Bronchial epithelial cell (primary cell): ENCODE measurements around the gene NR1D1. TPM values are rescaled to one million over a fixed set of nuclear protein-coding genes. Genes with fewer than 3 reads are reported as not detected.
A peak's percentile ranks its signal among the peaks of the same experiment; 100 is the strongest.

ENCODE experiments used
- DNase-seq: peaks from one replicate; pipeline ENCODE4 v3.0.0-alpha.2; 2010; ENCODE audit warnings: low read depth
- FAIRE-seq: peaks from 2 replicates; lab custom pipeline; 2011; peaks lifted over from hg19 to GRCh38; lab: Jason Lieb, UNC
- H3K27me3 ChIP-seq: 2 replicates; pipeline ENCODE4 v1.5.1; 2011; ENCODE audit warnings: low read length; ENCODE audit not compliant: control insufficient read depth, insufficient read depth
- H3K36me3 ChIP-seq: 2 replicates; pipeline ENCODE4 v1.5.1; 2011; ENCODE audit warnings: low read length; ENCODE audit not compliant: control insufficient read depth, insufficient read depth
- H3K4me3 ChIP-seq: 2 replicates; pipeline ENCODE4 v1.5.1; 2011; ENCODE audit warnings: mild to moderate bottlenecking, low read depth, low read length, control low read depth
- CTCF ChIP-seq: IDR thresholded peaks from 2 replicates; pipeline ENCODE4 v1.5.1; 2011; ENCODE audit warnings: mild to moderate bottlenecking, moderate library complexity, low read length, control low read depth, inconsistent platforms; ENCODE audit not compliant: insufficient read depth, severe bottlenecking
- total RNA-seq: library from RNA; depleted of rRNA; stranded (reverse); fragments of >200 nt; gene quantifications from 2 replicates; pipeline ENCODE4 v1.2.1, GENCODE V29; 2014

Gene NR1D1
- total RNA-seq, 1 donor from 2014 or later, result 0.79 TPM

GRCh38 chr17:40122999-40123810 is 22.8 kb upstream of the NR1D1 start:
- DNase-seq, result no peak
- no peak for TF ChIP-seq CTCF
- FAIRE-seq, result no peak
- no peaks in the 10 kb centered on the region for H3K27me3 ChIP-seq
- peak overlapping the region; percentile 84 for H3K4me3 ChIP-seq
- peaks cover 9% of the 10 kb centered on the region for H3K36me3 ChIP-seq

DNA sequence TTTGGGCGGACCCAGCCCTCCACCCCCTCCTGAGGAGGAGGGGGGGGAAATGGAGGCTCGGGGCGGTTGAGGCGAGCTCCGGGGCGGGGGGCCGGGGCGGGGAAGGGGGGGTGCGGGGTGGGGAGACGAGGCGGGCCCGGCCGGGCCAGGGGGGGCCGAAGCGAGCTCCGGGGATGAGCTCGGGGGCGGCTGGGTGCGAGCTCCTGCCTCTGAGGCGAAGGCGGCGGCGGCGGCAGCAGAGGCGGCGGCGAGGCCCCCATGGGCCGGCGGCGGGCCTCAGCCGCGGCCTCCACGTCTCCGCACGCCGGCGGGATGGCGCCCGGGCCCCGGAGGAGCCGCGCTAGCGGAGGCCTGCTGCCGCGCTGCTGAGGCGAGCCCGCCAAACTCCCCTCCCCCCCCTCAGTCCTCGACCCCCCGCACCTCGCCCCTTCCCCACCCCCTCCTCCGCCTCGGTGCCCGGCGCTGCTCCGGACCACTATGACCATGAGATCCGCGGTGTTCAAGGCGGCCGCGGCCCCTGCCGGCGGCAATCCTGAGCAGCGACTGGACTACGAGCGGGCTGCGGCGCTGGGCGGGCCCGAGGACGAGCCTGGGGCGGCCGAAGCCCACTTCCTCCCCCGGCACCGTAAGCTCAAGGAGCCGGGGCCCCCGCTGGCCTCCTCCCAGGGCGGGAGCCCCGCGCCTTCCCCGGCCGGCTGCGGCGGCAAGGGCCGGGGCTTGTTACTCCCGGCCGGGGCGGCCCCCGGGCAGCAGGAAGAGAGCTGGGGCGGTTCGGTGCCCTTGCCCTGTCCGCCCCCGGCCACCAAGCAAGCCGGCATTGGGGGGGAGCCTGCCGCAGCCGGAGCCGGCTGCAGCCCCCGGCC is 22.0 kb upstream of the NR1D1 start:
- DNase-seq (no peak), FAIRE-seq (no peak)
- Histone ChIP-seq H3K36me3 (peaks cover 9% of the 10 kb centered on the region), H3K27me3 (no peaks in the 10 kb centered on the region), H3K4me3 (peak overlapping the region; percentile 84)
- peak; percentile 40 for TF ChIP-seq CTCF

- no peaks in the 10 kb centered on the region for H3K27me3 ChIP-seq
- H3K36me3 ChIP-seq, result peaks cover 6% of the 10 kb centered on the region
- peak within 1 kb of the TSS; percentile 84 for H3K4me3 ChIP-seq
- TF ChIP-seq CTCF, result no peak
- no peak for DNase-seq
- FAIRE-seq, result no peak
Measured at GRCh38 chr17:40121181-40122135, 21.1 kb upstream of the NR1D1 start, which contains the start of gene MSL1. MSL1 (plus strand) TSS chr17:40121971; CDS start chr17:40122613, 642 bp downstream.

DNA sequence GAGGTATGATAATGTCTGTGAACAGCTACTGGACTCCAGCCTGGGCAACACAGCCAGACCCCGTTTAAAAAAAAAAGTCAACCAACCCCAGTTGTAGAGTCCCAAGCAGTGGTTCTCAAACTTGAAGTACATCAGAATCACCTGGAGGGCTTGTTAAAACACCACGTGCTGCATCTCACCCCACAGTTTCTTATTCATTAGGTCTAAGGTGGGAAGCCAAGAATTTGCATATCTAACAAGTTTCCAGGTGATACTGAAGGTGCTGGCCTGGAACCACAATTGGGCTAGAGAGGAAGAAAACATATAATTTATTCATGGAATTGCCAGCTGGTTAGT is 14.7 kb upstream of the NR1D1 start:
- no peaks in the 10 kb centered on the region for H3K36me3 ChIP-seq
- no peaks in the 10 kb centered on the region for H3K27me3 ChIP-seq
- no peak for TF ChIP-seq CTCF
- no peak for FAIRE-seq
- DNase-seq, result no peak
- H3K4me3 ChIP-seq, result no peak overlapping the region

DNA sequence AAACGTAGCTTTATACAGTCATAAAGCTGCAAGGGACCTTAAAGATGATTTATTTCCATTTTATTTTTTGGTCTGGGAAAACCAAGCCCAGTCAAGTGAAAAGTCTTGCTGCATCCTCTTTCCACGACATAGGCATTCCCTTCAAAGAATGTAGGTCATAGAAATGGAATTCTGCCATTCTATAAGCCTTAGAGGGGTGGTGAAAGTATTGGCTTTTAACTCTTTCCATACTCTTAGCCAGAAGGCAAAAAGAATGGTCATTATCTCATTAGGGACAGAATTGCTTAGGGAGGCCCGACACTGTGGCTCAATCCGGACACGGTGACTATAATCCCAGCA is 13.5 kb upstream of the NR1D1 start:
- Histone ChIP-seq H3K27me3 (no peaks in the 10 kb centered on the region), H3K4me3 (peak overlapping the region; percentile 41), H3K36me3 (no peaks in the 10 kb centered on the region)
- no peak for DNase-seq
- no peak for TF ChIP-seq CTCF
- no peak for FAIRE-seq
